ENCODE data around the gene ALPK1.
"Not testable (repeated sequence)": the region's sequence is repeated elsewhere in the genome, so short reads cannot be mapped to it uniquely, and the experiment has no call there.

DNA sequence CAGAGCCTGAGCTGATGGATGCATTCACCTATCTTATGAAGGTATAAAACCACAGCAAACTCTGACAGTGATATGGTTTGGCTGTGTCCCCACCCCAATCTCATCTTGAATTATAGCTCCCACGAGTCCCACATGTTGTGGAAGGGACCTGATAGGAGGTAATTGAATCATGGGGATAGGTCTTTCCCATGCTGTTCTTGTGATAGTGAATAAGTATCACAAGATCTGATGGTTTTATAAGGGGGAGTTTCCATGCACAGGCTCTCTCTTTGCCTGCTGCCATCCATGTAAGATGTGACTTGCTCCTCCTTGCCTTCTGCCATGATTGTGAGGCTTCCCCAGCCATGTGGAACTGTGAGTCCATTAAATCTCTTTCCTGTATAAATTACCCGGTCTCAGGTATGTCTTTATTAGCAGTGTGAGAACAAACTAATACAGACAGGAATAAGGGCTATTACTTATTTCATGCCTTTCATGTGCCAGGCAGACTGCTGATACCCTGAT lies 15.2 kb upstream of the ALPK1 start:
- not testable (repeated sequence) for TF ChIP-seq POLR2A, CTCF (IDR thresholded peaks at IDR 0.05)

All from uterus (tissue), 2 donors.